Measurements from ENCODE around the gene CACNB1. TPM values are rescaled to one million over a fixed set of nuclear protein-coding genes. Genes with fewer than 3 reads are reported as not detected.
A peak's percentile ranks its signal among the peaks of the same experiment; 100 is the strongest.

CACNB1 gene
- total RNA-seq, 2 donors from 2014 or later: 3.4 to 17.8 TPM

DNA sequence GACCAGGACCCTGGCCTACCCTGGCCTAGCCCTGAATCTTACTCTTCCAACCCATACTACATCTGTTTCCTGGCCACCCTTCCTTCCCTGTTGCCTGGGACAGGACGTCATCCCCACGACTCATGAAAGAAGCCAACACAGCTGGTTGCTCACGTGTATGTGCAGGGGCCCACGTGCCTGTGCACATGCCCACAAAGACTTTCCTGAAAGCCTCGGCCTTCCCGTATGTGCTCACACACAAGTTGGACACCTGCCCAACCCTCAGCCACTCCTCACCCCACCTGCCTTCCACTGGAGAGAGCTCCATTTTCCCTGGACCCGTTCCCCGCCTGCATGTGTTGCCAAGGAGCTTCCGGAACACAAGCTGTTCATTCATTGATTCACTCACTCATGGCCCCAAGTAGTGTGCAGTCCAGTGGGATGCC, 53.0 kb downstream of the CACNB1 start:
- peak; percentile 83 for DNase-seq (ENCODE audit: low spot score)
- intact Hi-C loops (cut with DNase I): no loop called here

DNA sequence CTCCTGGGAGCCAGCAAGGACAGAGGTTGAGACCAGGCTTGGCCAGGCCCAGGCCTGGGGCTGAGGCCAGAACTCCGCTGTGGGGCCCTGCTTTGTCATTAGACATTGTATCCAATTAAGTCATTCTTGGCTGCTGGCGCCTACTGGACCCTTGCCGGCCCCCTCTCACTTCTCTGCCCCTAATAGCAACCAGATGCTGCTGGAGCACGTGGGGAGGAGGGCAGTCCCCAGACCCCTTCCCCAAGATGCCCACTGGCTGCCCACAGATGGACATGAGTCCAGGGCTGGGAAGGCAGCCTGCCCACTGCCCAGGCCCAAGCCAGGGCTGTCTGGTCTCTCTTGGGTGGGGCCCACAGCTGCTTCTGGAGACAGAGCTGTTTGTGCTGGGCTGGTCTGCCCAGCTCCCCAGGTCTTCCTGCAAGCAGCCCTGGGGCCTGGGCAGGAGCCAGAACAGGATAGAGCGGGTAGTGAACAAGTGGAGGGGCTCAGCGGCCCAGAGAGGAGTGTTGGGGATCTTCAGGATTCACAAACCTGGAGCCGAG, 53.8 kb downstream of the CACNB1 start:
- H3K4me3 ChIP-seq: no peak overlapping the region
- no peak overlapping the region for H3K27ac ChIP-seq
- DNase-seq (ENCODE audit: low spot score): no peak
- 66% methylated on average over 7 of the region's 7 CpGs for WGBS
- H3K9me3 ChIP-seq: no peaks in the 10 kb centered on the region
- no peaks in the 10 kb centered on the region for H3K27me3 ChIP-seq (replicated peaks; ENCODE audit: insufficient read depth)
- intact Hi-C loops (cut with DNase I): no loop called here
- H3K36me3 ChIP-seq: no peaks in the 10 kb centered on the region
- no peaks in the 10 kb centered on the region for H3K4me1 ChIP-seq (replicated peaks)
- TF ChIP-seq POLR2AphosphoS5 (IDR thresholded peaks at IDR 0.05): no peak
- TF ChIP-seq CTCF (IDR thresholded peaks at IDR 0.05): no peak
- TF ChIP-seq POLR2A (IDR thresholded peaks at IDR 0.05): no peak

More for the DNA sequence above, 53.0 kb downstream of the CACNB1 start:
- H3K4me3 ChIP-seq: no peak overlapping the region
- no peaks in the 10 kb centered on the region for H3K27me3 ChIP-seq (replicated peaks; ENCODE audit: insufficient read depth)
- H3K27ac ChIP-seq: no peak overlapping the region
- WGBS: 13% methylated on average over 9 of the region's 9 CpGs
- no peaks in the 10 kb centered on the region for H3K36me3 ChIP-seq
- no peak for TF ChIP-seq CTCF (IDR thresholded peaks at IDR 0.05)
- TF ChIP-seq POLR2AphosphoS5 (IDR thresholded peaks at IDR 0.05): peak; percentile 80
- TF ChIP-seq POLR2A (IDR thresholded peaks at IDR 0.05): no peak
- no peaks in the 10 kb centered on the region for H3K4me1 ChIP-seq (replicated peaks)
- no peaks in the 10 kb centered on the region for H3K9me3 ChIP-seq

DNA sequence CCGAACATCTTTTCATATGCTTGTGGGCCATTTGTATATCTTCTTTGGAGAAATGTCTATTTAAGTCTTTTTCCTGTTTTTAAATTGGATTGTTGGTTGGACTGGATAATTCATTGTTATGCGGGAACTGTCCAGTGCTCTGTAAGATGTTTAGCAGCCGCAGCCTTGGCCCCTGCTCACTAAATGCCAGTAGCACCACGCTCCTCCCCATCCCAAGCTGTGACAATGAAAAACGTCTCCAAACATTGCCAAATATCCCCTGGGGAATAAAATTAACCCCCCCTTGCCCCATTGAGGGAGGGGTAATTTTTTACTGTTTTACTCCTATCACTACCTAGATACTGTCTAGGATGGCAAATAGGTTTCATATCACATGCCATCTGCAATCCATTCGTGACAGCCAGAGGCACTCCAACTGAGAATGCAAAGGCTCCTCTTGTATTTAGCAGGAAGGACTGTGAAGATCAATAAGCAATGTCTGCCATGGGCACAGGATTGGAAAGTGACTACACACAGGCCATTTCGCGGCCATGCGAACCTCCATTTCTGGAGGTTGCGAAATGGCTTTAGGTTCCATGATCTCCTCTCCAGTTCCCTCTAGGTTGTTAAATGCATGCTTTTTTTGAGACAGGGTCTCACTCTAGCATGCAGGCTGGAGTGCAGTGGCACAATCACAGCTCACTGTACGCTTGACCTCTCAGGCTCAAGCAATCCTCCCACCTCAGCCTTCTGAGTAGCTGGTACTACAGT, 55.4 kb downstream of the CACNB1 start:
- no peak for TF ChIP-seq POLR2A (IDR thresholded peaks at IDR 0.05)
- no peak for TF ChIP-seq CTCF (IDR thresholded peaks at IDR 0.05)
- no peak for TF ChIP-seq POLR2AphosphoS5 (IDR thresholded peaks at IDR 0.05)
- Histone ChIP-seq H3K9me3 (no peaks in the 10 kb centered on the region), H3K4me3 (no peak overlapping the region), H3K36me3 (no peaks in the 10 kb centered on the region), H3K4me1 (replicated peaks) (no peaks in the 10 kb centered on the region), H3K27me3 (replicated peaks; ENCODE audit: insufficient read depth) (no peaks in the 10 kb centered on the region), H3K27ac (no peak overlapping the region)
- intact Hi-C loops (cut with DNase I): no loop called here
- DNase-seq (ENCODE audit: low spot score): no peak
- WGBS: 86% methylated on average over 11 of the region's 11 CpGs

GRCh38 chr17:39141294-39141693, 56.2 kb downstream of the CACNB1 start:
- no peak overlapping the region for H3K4me3 ChIP-seq
- no peaks in the 10 kb centered on the region for H3K9me3 ChIP-seq
- DNase-seq (ENCODE audit: low spot score): no peak
- no peak overlapping the region for H3K27ac ChIP-seq
- intact Hi-C loops (cut with DNase I): no loop called here
- no peaks in the 10 kb centered on the region for H3K36me3 ChIP-seq
- 94% methylated on average over 5 of the region's 5 CpGs for WGBS
- no peak for TF ChIP-seq POLR2A (IDR thresholded peaks at IDR 0.05)
- no peak for TF ChIP-seq POLR2AphosphoS5 (IDR thresholded peaks at IDR 0.05)
- TF ChIP-seq CTCF (IDR thresholded peaks at IDR 0.05): no peak
- no peaks in the 10 kb centered on the region for H3K4me1 ChIP-seq (replicated peaks)
- no peaks in the 10 kb centered on the region for H3K27me3 ChIP-seq (replicated peaks; ENCODE audit: insufficient read depth)

DNA sequence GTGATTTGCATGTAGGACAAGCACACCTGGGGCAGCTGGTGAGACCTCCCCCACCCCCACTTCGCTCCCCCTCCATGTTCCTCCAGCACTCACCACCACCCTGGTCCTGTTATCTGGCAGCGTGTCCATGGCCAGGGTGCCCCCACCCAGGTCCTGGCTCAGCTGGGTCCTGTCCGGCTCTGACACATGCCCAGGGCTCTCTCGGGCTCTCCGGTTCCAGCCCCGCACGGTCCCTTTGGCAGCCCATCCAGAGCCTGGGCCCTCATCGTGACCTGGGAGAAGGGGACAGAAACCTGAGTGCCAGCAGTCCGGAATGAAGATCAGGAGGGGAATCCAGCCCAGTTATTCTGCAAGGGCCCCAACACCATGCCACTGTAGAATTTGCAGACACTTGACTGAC, 57.9 kb downstream of the CACNB1 start:
- Histone ChIP-seq H3K27ac (no peak overlapping the region), H3K4me1 (replicated peaks) (no peaks in the 10 kb centered on the region), H3K4me3 (no peak overlapping the region), H3K36me3 (no peaks in the 10 kb centered on the region), H3K27me3 (replicated peaks; ENCODE audit: insufficient read depth) (no peaks in the 10 kb centered on the region), H3K9me3 (no peaks in the 10 kb centered on the region)
- intact Hi-C loops (cut with DNase I): no loop called here
- DNase-seq (ENCODE audit: low spot score): no peak
- WGBS: 92% methylated on average over 9 of the region's 9 CpGs
- TF ChIP-seq POLR2A (IDR thresholded peaks at IDR 0.05) (no peak), CTCF (IDR thresholded peaks at IDR 0.05) (no peak), POLR2AphosphoS5 (IDR thresholded peaks at IDR 0.05) (no peak)
